HCT116 (cell line): ENCODE results near the gene PKNOX2. TPM values are rescaled to one million over a fixed set of nuclear protein-coding genes. Genes with fewer than 3 reads are reported as not detected.

Source experiments
- ATAC-seq: fragments of 200-7000 bp; cut with Tn5 transposase; 2 replicates; pipeline ENCODE4 v1.9.1; 2020; ENCODE audit warnings: mild to moderate bottlenecking, moderate library complexity
- BruUV-seq: library from RNA; stranded (reverse); fragments of 400-500 nt; replicated peaks from 2 replicates; lab custom pipeline; 2021; lab: Mats Ljungman, UMichigan
- CTCF ChIA-PET: fragments of 300-600 bp; sonication (Branson Sonifier 250); formaldehyde crosslinking; loops from one replicate; lab custom pipeline; 2021; ENCODE audit warnings: antibody characterized with exemption; lab: Charles Lee
- POLR2A ChIA-PET: fragments of 300-600, 350-600 bp; sonication (Branson Sonifier 250); formaldehyde crosslinking; loops from one replicate; lab custom pipeline; 2021; ENCODE audit warnings: antibody characterized with exemption; lab: Charles Lee
- RAD21 ChIA-PET, 2 experiments: fragments of 300-600 bp; sonication (Branson Sonifier 250); formaldehyde crosslinking; loops; one replicate each; lab custom pipeline; 2023; ENCODE audit warnings: low total read pairs in 2 of 2; ENCODE audit not compliant: uncharacterized antibody in 2 of 2, unreplicated experiment in 2 of 2, low non-redundant PET in 1 of 2; lab: Charles Lee
- DNase-seq: peaks from one replicate; pipeline ENCODE4 v3.0.0-alpha.2; 2010; ENCODE audit warnings: low read depth, low spot score
- H2AFZ ChIP-seq: fragments of 200-600 bp; shearing (Covaris generic), sonication (generic); 2 replicates; pipeline ENCODE4 v1.6.1; 2017; ENCODE audit warnings: low read depth, mixed run types, mixed read lengths, antibody characterized with exemption, low read length; ENCODE audit not compliant: poor library complexity, severe bottlenecking
- H3K27ac ChIP-seq: 2 replicates; pipeline ENCODE4 v1.5.1; 2012; ENCODE audit warnings: low read depth, low read length
- H3K27me3 ChIP-seq: fragments of 200-600 bp; sonication (generic); 2 replicates; pipeline ENCODE4 v1.6.1; 2016; ENCODE audit warnings: mixed run types, low read length, mixed read lengths; ENCODE audit not compliant: insufficient read depth
- H3K36me3 ChIP-seq, 2 experiments: fragments of 200-500 bp in 1 of 2; fragments of 200-600 bp in 1 of 2; sonication (Bioruptor generic) in 1 of 2; sonication (generic) in 1 of 2; 2 replicates each; pipeline versions ENCODE4 v1.5.1 to v1.6.1; 2014 to 2016; ENCODE audit warnings: low read length in 2 of 2, inconsistent platforms in 1 of 2, mixed read lengths in 1 of 2, mixed run types in 1 of 2; ENCODE audit not compliant: insufficient read depth in 2 of 2, control insufficient read depth in 1 of 2
- H3K4me1 ChIP-seq, 2 experiments: fragments of 200-600 bp in 1 of 2; sonication (generic) in 1 of 2; 2 replicates each; pipeline versions ENCODE4 v1.5.1 to v1.6.1; 2012 to 2017; ENCODE audit warnings: low read length in 2 of 2, inconsistent platforms in 1 of 2, mild to moderate bottlenecking in 1 of 2, mixed read lengths in 1 of 2, mixed run types in 1 of 2, moderate library complexity in 1 of 2; ENCODE audit not compliant: insufficient read depth in 2 of 2, control insufficient read depth in 1 of 2
- H3K4me2 ChIP-seq: fragments of 200-600 bp; sonication (generic); 2 replicates; pipeline ENCODE4 v1.6.1; 2017; ENCODE audit warnings: mixed run types, low read length, mixed read lengths
- H3K4me3 ChIP-seq, 2 experiments: fragments of 200-600 bp in 1 of 2; sonication (generic) in 1 of 2; replicated peaks in 1 of 2; 2 replicates each; pipeline ENCODE4 v1.5.1; 2011 to 2016; ENCODE audit warnings: low read length in 2 of 2, control low read depth in 1 of 2, low read depth in 1 of 2, mild to moderate bottlenecking in 1 of 2, mixed read lengths in 1 of 2, mixed run types in 1 of 2
- H3K79me2 ChIP-seq: fragments of 200-600 bp; sonication (generic); 2 replicates; pipeline ENCODE4 v1.6.1; 2017; ENCODE audit warnings: mild to moderate bottlenecking, mixed run types, low read length, moderate library complexity, mixed read lengths; ENCODE audit not compliant: insufficient read depth
- H3K9ac ChIP-seq: fragments of 200-600 bp; sonication (generic); 2 replicates; pipeline ENCODE4 v1.6.1; 2016; ENCODE audit warnings: low read length, mixed read lengths
- H3K9me2 ChIP-seq: fragments of 200-600 bp; sonication (generic), shearing (Covaris generic); 2 replicates; pipeline ENCODE4 v1.6.1; 2017; ENCODE audit warnings: mixed run types, mild to moderate bottlenecking, moderate library complexity; ENCODE audit not compliant: insufficient read depth
- H3K9me3 ChIP-seq, 2 experiments: fragments of 200-500 bp in 1 of 2; fragments of 200-600 bp in 1 of 2; sonication (Bioruptor generic) in 1 of 2; sonication (generic) in 1 of 2; 2 replicates each; pipeline ENCODE4 v1.6.1; 2014 to 2017; ENCODE audit warnings: low read length in 2 of 2, mixed read lengths in 2 of 2, inconsistent platforms in 1 of 2, low read depth in 1 of 2, mild to moderate bottlenecking in 1 of 2, mixed run types in 1 of 2, moderate library complexity in 1 of 2; ENCODE audit not compliant: control insufficient read depth in 1 of 2, insufficient read depth in 1 of 2
- H4K20me1 ChIP-seq: fragments of 200-600 bp; sonication (generic), shearing (Covaris generic); 2 replicates; pipeline ENCODE4 v1.6.1; 2017; ENCODE audit warnings: mixed run types, mild to moderate bottlenecking, moderate library complexity; ENCODE audit not compliant: insufficient read depth
- CBX3 ChIP-seq: IDR thresholded peaks from 2 replicates; pipeline ENCODE4 v1.6.1; 2012; ENCODE audit warnings: low read depth
- CEBPB ChIP-seq: IDR thresholded peaks from 2 replicates; pipeline ENCODE4 v1.6.1; 2012; ENCODE audit warnings: low read depth
- EGR1 ChIP-seq: IDR thresholded peaks from 2 replicates; pipeline ENCODE4 v1.6.1; 2012; ENCODE audit warnings: low read depth
- ELF1 ChIP-seq: IDR thresholded peaks from 2 replicates; pipeline ENCODE4 v1.6.1; 2012; ENCODE audit warnings: low read depth, borderline replicate concordance
- EZH2 ChIP-seq: fragments of 200-600 bp; sonication (generic); IDR thresholded peaks from 2 replicates; pipeline ENCODE4 v1.6.1; 2017; ENCODE audit warnings: antibody characterized with exemption, mixed run types
- POLR2A ChIP-seq: IDR thresholded peaks from 2 replicates; pipeline ENCODE4 v1.7.0; 2011; ENCODE audit warnings: borderline replicate concordance; ENCODE audit not compliant: insufficient read depth, insufficient read length; ENCODE audit errors: extremely low read depth
- POLR2AphosphoS5 ChIP-seq: IDR thresholded peaks from 2 replicates; pipeline ENCODE4 v1.6.1; 2011; ENCODE audit warnings: mild to moderate bottlenecking, low read depth, low read length, moderate library complexity
- RAD21 ChIP-seq: IDR thresholded peaks from 2 replicates; pipeline ENCODE4 v1.6.1; 2012; ENCODE audit warnings: low read depth, mild to moderate bottlenecking
- SRF ChIP-seq: IDR thresholded peaks from 2 replicates; pipeline ENCODE4 v1.6.1; 2012; ENCODE audit warnings: low read depth
- TCF7L2 ChIP-seq: IDR thresholded peaks from 2 replicates; pipeline ENCODE4 v1.7.0; 2011; ENCODE audit warnings: borderline replicate concordance, inconsistent platforms; ENCODE audit not compliant: insufficient read depth, insufficient read length; ENCODE audit errors: extremely low read depth
- YY1 ChIP-seq: IDR thresholded peaks from 2 replicates; pipeline ENCODE4 v1.6.1; 2011; ENCODE audit warnings: low read length, low read depth, moderate library complexity, mild to moderate bottlenecking; ENCODE audit not compliant: insufficient replicate concordance; ENCODE audit errors: extremely low read depth
- ZNF274 ChIP-seq: fragments of 200-500 bp; sonication (Bioruptor generic); IDR thresholded peaks from 2 replicates; pipeline ENCODE4 v1.6.1; 2014; ENCODE audit warnings: mild to moderate bottlenecking, low read depth, low read length, inconsistent platforms
- intact Hi-C: fragments of 100-400 bp; cut with micrococcal nuclease; formaldehyde crosslinking; loops from 2 replicates; pipeline ENCODE4 v1.10.0; 2022
- total RNA-seq: library from RNA; stranded (reverse); gene quantifications from one replicate; pipeline ENCODE4 v1.2.1, GENCODE V29; 2021; ENCODE audit not compliant: unreplicated experiment
- TF ChIP-seq, protein P1 (sequence below): IDR thresholded peaks from 2 replicates; pipeline ENCODE4 v1.6.1; 2011; ENCODE audit warnings: mild to moderate bottlenecking, low read length, moderate library complexity; ENCODE audit not compliant: insufficient replicate concordance; ENCODE audit errors: extremely low read depth
- TF ChIP-seq, protein P2 (sequence below): IDR thresholded peaks from 2 replicates; pipeline ENCODE4 v1.6.1; 2012; ENCODE audit warnings: low read depth
- TF ChIP-seq, protein P3 (sequence below), 3 experiments: fragments of 200-600 bp in 1 of 3; sonication (generic) in 1 of 3; IDR thresholded peaks in 2 of 3; conservative IDR thresholded peaks in 1 of 3; 2 replicates each; pipeline ENCODE4 v1.5.1; 2012 to 2017; ENCODE audit warnings: low read depth in 2 of 3, low read length in 2 of 3, antibody characterized with exemption in 1 of 3, borderline replicate concordance in 1 of 3, control low read depth in 1 of 3, mild to moderate bottlenecking in 1 of 3, mixed read lengths in 1 of 3, mixed run types in 1 of 3, moderate library complexity in 1 of 3; ENCODE audit not compliant: insufficient read depth in 1 of 3

PKNOX2 gene
- total RNA-seq, 1 experiment from 2014 or later: 0.20 TPM

DNA sequence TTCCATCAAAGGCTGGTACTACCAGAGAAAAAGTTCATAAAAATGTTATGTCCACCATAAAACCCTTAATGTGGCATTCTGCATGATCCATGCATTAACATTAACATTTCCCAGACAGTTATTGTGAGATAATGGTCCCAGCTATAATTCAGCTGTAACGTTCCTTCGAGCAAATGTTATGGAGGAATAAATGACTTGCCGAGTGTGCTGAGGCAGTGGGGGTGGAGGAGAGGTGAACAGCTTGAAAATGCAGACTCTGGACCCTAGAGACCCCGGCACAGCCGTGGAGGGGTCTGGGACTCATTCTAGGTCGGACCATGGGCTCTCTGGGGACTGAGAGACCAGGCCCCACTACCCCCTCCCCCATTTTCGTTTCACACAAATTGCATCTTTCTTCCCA lies 141.9 kb downstream of the PKNOX2 start:
- POLR2A ChIA-PET: no interaction called here
- Histone ChIP-seq H3K36me3 (no peaks in the 10 kb centered on the region), H3K4me3 (no peak overlapping the region), H3K27me3 (no peaks in the 10 kb centered on the region), H3K4me2 (no peak overlapping the region), H3K9me2 (no peaks in the 10 kb centered on the region), H2AFZ (no peak overlapping the region), H3K27ac (no peak overlapping the region), H4K20me1 (no peaks in the 10 kb centered on the region), H3K9me3 (no peaks in the 10 kb centered on the region), H3K9ac (no peak overlapping the region), H3K4me1 (no peaks in the 10 kb centered on the region), H3K79me2 (no peaks in the 10 kb centered on the region)
- intact Hi-C loops: no loop called here
- TF ChIP-seq YY1: no peak
- TF ChIP-seq POLR2A: no peak
- no peak for TF ChIP-seq CBX3
- TF ChIP-seq, protein P1, sequence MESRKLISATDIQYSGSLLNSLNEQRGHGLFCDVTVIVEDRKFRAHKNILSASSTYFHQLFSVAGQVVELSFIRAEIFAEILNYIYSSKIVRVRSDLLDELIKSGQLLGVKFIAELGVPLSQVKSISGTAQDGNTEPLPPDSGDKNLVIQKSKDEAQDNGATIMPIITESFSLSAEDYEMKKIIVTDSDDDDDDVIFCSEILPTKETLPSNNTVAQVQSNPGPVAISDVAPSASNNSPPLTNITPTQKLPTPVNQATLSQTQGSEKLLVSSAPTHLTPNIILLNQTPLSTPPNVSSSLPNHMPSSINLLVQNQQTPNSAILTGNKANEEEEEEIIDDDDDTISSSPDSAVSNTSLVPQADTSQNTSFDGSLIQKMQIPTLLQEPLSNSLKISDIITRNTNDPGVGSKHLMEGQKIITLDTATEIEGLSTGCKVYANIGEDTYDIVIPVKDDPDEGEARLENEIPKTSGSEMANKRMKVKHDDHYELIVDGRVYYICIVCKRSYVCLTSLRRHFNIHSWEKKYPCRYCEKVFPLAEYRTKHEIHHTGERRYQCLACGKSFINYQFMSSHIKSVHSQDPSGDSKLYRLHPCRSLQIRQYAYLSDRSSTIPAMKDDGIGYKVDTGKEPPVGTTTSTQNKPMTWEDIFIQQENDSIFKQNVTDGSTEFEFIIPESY: no peak
- no peak for TF ChIP-seq TCF7L2
- TF ChIP-seq, protein P2, sequence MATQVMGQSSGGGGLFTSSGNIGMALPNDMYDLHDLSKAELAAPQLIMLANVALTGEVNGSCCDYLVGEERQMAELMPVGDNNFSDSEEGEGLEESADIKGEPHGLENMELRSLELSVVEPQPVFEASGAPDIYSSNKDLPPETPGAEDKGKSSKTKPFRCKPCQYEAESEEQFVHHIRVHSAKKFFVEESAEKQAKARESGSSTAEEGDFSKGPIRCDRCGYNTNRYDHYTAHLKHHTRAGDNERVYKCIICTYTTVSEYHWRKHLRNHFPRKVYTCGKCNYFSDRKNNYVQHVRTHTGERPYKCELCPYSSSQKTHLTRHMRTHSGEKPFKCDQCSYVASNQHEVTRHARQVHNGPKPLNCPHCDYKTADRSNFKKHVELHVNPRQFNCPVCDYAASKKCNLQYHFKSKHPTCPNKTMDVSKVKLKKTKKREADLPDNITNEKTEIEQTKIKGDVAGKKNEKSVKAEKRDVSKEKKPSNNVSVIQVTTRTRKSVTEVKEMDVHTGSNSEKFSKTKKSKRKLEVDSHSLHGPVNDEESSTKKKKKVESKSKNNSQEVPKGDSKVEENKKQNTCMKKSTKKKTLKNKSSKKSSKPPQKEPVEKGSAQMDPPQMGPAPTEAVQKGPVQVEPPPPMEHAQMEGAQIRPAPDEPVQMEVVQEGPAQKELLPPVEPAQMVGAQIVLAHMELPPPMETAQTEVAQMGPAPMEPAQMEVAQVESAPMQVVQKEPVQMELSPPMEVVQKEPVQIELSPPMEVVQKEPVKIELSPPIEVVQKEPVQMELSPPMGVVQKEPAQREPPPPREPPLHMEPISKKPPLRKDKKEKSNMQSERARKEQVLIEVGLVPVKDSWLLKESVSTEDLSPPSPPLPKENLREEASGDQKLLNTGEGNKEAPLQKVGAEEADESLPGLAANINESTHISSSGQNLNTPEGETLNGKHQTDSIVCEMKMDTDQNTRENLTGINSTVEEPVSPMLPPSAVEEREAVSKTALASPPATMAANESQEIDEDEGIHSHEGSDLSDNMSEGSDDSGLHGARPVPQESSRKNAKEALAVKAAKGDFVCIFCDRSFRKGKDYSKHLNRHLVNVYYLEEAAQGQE: no peak
- TF ChIP-seq CEBPB: no peak
- TF ChIP-seq, protein P3, sequence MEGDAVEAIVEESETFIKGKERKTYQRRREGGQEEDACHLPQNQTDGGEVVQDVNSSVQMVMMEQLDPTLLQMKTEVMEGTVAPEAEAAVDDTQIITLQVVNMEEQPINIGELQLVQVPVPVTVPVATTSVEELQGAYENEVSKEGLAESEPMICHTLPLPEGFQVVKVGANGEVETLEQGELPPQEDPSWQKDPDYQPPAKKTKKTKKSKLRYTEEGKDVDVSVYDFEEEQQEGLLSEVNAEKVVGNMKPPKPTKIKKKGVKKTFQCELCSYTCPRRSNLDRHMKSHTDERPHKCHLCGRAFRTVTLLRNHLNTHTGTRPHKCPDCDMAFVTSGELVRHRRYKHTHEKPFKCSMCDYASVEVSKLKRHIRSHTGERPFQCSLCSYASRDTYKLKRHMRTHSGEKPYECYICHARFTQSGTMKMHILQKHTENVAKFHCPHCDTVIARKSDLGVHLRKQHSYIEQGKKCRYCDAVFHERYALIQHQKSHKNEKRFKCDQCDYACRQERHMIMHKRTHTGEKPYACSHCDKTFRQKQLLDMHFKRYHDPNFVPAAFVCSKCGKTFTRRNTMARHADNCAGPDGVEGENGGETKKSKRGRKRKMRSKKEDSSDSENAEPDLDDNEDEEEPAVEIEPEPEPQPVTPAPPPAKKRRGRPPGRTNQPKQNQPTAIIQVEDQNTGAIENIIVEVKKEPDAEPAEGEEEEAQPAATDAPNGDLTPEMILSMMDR (IDR thresholded peaks at IDR 0.05 in 2 of 3, conservative IDR thresholded peaks at IDR 0.05 in 1 of 3; ENCODE audit: borderline replicate concordance in 1 of 3, insufficient read depth in 1 of 3, low read depth in 2 of 3, low read length in 2 of 3): no peak
- no peak for TF ChIP-seq SRF
- TF ChIP-seq POLR2AphosphoS5: no peak
- TF ChIP-seq RAD21: no peak
- TF ChIP-seq EZH2: no peak
- no peak for TF ChIP-seq ELF1
- no peak for TF ChIP-seq EGR1
- TF ChIP-seq ZNF274: no peak
- CTCF ChIA-PET: no interaction called here
- no TSS peak for BruUV-seq
- RAD21 ChIA-PET: no interaction called here
- DNase-seq (no peak), ATAC-seq (no peak)
